ENCODE results near the gene C8A. TPM values are rescaled to one million over a fixed set of nuclear protein-coding genes. Genes with fewer than 3 reads are reported as not detected.

C8A gene
- polyA plus RNA-seq, 1 experiment, result not detected

DNA sequence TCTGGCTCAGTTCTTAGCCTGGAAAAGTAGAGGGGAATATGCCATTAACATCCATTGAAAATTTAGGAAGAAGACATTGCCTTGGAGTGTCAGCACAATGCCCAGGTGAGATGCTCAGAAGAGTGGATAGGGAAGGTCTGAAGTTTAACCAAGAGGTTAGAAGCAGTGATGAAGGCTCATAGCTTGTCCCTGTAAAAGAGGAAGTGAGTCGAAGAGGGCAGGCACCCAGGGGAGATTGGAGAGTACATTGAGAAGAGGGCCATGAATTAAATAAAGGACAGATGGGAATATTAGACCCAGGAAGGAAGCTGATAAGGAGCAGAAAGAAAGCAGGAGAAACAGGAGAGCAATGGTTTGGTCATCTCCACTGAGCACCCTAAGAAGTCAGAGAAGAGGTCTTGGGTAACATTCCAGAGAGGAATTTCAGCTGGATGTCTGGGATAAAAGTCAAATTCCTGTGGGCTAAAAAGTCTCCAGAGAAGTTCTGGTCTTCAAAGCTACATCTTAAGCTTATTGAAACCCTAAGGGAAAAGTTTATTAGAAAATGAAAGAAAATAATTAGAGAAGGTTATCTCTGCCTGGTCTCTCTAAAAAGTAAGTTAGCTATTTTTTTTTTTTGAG, 93.9 kb downstream of the C8A start:
- no peak overlapping the region for H3K27ac ChIP-seq (ENCODE audit: low read depth, low read length)
- TF ChIP-seq, protein P1, sequence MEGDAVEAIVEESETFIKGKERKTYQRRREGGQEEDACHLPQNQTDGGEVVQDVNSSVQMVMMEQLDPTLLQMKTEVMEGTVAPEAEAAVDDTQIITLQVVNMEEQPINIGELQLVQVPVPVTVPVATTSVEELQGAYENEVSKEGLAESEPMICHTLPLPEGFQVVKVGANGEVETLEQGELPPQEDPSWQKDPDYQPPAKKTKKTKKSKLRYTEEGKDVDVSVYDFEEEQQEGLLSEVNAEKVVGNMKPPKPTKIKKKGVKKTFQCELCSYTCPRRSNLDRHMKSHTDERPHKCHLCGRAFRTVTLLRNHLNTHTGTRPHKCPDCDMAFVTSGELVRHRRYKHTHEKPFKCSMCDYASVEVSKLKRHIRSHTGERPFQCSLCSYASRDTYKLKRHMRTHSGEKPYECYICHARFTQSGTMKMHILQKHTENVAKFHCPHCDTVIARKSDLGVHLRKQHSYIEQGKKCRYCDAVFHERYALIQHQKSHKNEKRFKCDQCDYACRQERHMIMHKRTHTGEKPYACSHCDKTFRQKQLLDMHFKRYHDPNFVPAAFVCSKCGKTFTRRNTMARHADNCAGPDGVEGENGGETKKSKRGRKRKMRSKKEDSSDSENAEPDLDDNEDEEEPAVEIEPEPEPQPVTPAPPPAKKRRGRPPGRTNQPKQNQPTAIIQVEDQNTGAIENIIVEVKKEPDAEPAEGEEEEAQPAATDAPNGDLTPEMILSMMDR (IDR thresholded peaks at IDR 0.05; ENCODE audit: low read depth, low read length), result no peak
- no peaks in the 10 kb centered on the region for H3K9me3 ChIP-seq (ENCODE audit: control insufficient read depth, insufficient read depth, low read length)
- POLR2A ChIA-PET, result no interaction called here
- no peaks in the 10 kb centered on the region for H3K27me3 ChIP-seq (ENCODE audit: control insufficient read depth, insufficient read depth, low read length)
- CTCF ChIA-PET, result interaction anchor here (0.7 kb wide), 1 partner anchor 84 kb away, joined by 3 read pairs; no protein-coding TSS in a partner anchor
- H3K4me3 ChIP-seq (ENCODE audit: low read depth, low read length), result no peak overlapping the region
- no peak for DNase-seq (ENCODE audit: low read depth, low spot score)

DNA sequence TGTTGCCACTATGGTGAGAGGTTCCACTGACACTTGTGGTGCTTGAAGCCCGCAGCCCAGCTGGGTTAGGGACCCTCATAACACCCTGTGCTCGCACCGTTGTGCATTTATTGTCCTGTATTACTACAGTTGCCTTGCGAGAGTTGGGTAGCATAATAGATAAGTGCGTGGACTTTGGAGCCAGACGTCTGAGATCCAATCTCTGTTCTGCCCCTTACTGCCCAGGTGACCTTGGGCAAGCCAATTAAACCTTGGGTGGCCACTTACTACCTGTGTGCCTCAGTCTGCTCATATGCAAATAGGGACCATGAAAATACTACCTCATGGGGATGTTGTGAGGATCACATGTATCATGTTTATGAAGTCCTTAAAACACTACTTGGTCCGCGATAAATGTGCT, 97.9 kb downstream of the C8A start:
- ChIA-PET POLR2A (no interaction called here), CTCF (no interaction called here)
- Histone ChIP-seq H3K4me3 (ENCODE audit: low read depth, low read length) (no peak overlapping the region), H3K27me3 (ENCODE audit: control insufficient read depth, insufficient read depth, low read length) (peaks cover 2% of the 10 kb centered on the region), H3K9me3 (ENCODE audit: control insufficient read depth, insufficient read depth, low read length) (no peaks in the 10 kb centered on the region), H3K27ac (ENCODE audit: low read depth, low read length) (no peak overlapping the region)
- TF ChIP-seq, protein P1 (IDR thresholded peaks at IDR 0.05; ENCODE audit: low read depth, low read length), result no peak
- no peak for DNase-seq (ENCODE audit: low read depth, low spot score)

GRCh38 chr1:56953386-56953785, 98.8 kb downstream of the C8A start:
- TF ChIP-seq, protein P1 (IDR thresholded peaks at IDR 0.05; ENCODE audit: low read depth, low read length), result no peak
- ChIA-PET CTCF (interaction anchor here (0.9 kb wide), 1 partner anchor 14 kb away, joined by 4 read pairs; no protein-coding TSS in a partner anchor), POLR2A (no interaction called here)
- Histone ChIP-seq H3K27ac (ENCODE audit: low read depth, low read length) (no peak overlapping the region), H3K27me3 (ENCODE audit: control insufficient read depth, insufficient read depth, low read length) (peaks cover 2% of the 10 kb centered on the region), H3K4me3 (ENCODE audit: low read depth, low read length) (no peak overlapping the region), H3K9me3 (ENCODE audit: control insufficient read depth, insufficient read depth, low read length) (no peaks in the 10 kb centered on the region)
- DNase-seq (ENCODE audit: low read depth, low spot score), result no peak

DNA sequence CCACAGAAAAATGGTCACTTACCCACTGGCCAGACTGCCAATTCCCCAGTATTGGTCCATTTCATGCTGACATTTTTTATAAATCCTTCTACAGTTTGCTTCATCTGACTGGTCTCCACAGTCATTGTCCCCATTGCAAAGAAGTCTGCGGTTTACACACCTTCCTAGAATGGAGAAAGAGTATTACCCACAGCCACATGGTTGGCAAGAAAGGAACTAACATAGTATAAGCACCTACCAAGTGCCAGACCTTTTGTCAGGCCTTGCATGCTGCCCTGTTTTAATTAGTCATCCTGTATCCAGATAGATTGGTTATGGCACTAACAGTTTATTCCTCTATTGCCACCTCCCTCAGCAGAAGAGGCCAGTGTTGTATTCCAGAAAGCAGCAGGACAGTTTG, 100.1 kb downstream of the C8A start:
- ChIA-PET CTCF (no interaction called here), POLR2A (no interaction called here)
- DNase-seq (ENCODE audit: low read depth, low spot score), result no peak
- TF ChIP-seq, protein P1 (IDR thresholded peaks at IDR 0.05; ENCODE audit: low read depth, low read length), result no peak
- no peaks in the 10 kb centered on the region for H3K9me3 ChIP-seq (ENCODE audit: control insufficient read depth, insufficient read depth, low read length)
- H3K27me3 ChIP-seq (ENCODE audit: control insufficient read depth, insufficient read depth, low read length), result peaks cover 2% of the 10 kb centered on the region
- H3K4me3 ChIP-seq (ENCODE audit: low read depth, low read length), result no peak overlapping the region
- H3K27ac ChIP-seq (ENCODE audit: low read depth, low read length), result no peak overlapping the region

- Histone ChIP-seq H3K27me3 (ENCODE audit: control insufficient read depth, insufficient read depth, low read length) (peaks cover 2% of the 10 kb centered on the region), H3K9me3 (ENCODE audit: control insufficient read depth, insufficient read depth, low read length) (no peaks in the 10 kb centered on the region), H3K4me3 (ENCODE audit: low read depth, low read length) (no peak overlapping the region), H3K27ac (ENCODE audit: low read depth, low read length) (no peak overlapping the region)
- CTCF ChIA-PET, result no interaction called here
- POLR2A ChIA-PET, result no interaction called here
- DNase-seq (ENCODE audit: low read depth, low spot score), result no peak
- TF ChIP-seq, protein P1 (IDR thresholded peaks at IDR 0.05; ENCODE audit: low read depth, low read length), result no peak
Observed at GRCh38 chr1:56957931-56958330, 103.3 kb downstream of the C8A start.
